HL-60/S4 treated with retinoic acid at 250 ng/mL for 4 days and 3 days (cell line): ENCODE results near the gene MIR17HG.
"Not testable (repeated sequence)": the region's sequence is repeated elsewhere in the genome, so short reads cannot be mapped to it uniquely, and the experiment has no call there.

Experiments
- in situ Hi-C: fragments of 300-500 bp; cut with MboI; formaldehyde crosslinking; loops from 2 replicates; pipeline ENCODE4 v1.7.0; 2022; ENCODE audit warnings: low sequenced_read_pairs

The MIR17HG gene

DNA sequence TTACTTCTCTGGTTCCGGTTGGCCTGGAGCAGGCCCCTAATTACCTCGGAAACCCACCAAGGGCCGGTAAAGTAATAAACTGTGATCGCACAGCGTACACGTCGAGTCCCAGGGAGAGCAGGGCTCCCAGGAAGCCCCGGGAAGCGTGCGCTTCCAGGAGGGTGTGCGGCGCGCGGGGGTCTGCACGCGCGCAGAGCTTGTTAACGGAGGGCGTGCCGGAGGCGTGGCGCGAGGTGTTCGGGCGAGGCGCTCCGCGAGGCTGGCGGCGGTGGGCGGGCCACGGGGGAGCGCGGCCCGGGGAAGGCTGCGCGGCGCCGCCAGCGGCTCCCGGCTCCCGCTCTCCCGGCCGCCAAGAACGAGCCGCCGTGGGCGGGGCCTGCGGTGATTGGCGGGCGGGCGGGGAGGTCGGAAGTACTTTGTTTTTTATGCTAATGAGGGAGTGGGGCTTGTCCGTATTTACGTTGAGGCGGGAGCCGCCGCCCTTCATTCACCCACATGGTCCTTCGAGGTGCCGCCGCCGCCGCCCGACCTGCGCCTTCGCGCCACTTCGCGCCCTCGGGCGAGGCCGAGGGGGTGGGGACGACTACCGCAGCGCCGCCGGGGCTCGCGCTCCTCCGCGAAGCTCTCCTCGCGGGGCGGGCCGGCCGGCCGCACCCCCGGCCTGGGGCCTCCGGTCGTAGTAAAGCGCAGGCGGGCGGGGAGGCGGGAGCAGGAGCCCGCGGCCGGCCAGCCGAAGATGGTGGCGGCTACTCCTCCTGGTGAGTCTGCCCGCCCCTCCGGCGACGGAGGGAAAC is at the start of gene MIR17HG:
MIR17HG (plus strand) TSS at position 486 of the 794 bp plus-strand sequence.
- in situ Hi-C loops: no loop called here

DNA sequence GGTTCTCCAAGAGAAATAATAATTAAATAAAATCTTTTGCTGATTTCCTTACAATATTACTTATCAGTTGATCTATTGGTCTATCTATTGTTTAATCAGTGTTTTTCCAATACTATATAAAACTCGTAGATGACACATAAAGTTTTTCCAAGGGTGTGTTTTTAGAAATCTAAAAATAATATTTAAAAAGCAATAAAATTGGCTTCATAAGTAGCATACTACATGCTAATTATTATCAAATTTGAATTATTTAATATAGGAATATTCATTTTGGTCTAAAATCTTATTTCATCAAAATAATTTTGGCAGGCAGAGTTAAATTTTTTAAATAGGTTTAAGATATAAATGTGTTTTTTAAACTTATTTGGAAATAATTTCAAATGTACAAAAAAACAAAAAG is 49.4 kb upstream of the MIR17HG start:
- in situ Hi-C loops: no loop called here

GRCh38 chr13:91302111-91302510 is 45.4 kb upstream of the MIR17HG start:
- in situ Hi-C loops: no loop called here

DNA sequence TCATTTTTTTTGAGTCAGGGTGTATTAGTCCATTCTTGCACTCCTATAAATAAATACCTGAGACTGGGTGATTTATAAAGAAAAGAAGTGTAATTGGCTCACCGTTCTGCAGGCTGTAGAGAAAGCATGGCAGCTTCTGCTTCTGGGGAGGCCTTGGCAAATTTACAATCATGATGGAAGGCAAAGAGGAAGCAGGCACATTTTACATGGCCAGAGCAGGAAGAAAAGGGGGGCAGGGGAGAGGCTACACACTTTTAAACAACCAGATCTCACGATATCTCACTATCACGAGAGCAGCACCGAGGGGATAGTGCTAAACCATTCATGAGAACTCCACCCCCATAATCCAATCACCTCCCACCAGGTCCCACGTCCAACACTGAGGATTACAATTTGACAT is 44.5 kb upstream of the MIR17HG start:
- in situ Hi-C loops: no loop called here

DNA sequence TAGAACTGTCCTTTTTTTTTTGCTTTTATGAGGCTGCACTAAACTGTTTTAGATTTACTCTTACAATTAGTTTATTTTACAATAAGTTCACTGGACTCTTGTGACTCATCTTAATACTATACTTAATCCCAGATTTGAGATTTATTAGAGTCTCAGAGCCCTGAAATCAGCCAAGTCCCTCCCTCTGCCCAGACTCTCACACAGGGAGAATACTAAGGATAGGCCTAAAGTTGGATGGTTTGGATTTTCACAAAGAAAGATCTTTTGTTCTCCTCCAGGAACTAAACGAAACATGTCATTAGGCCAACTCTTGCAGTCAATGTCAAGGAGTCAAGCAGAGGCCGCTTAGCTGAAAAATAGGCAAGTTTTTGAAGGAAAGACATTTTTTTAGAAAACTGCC is 42.7 kb upstream of the MIR17HG start:
- in situ Hi-C loops: no loop called here

- in situ Hi-C loops: no loop called here
Measured at GRCh38 chr13:91305652-91306051, 41.8 kb upstream of the MIR17HG start.

GRCh38 chr13:91307887-91308286 is 39.6 kb upstream of the MIR17HG start:
- in situ Hi-C loops: no loop called here

GRCh38 chr13:91308299-91308698 is 39.2 kb upstream of the MIR17HG start:
- in situ Hi-C loops: no loop called here

DNA sequence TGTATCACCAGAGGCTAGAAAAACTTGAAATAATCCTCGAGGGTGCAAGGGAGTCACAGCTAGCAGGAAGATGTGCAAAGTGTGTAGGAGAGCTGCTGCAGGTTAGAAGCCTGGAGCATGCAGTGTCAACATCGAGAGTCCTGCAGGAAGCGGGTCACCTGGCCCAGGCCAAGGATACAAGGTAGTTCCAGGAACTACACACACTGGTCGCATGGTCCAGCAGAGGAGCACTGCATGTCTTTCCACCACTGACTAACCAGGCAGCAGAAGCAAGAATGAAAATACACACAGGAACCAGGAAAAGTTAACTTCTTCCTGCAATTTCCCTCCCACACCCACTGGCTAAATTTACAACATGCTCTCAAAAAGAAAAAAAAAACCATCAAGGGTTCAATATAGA is 36.0 kb upstream of the MIR17HG start:
- in situ Hi-C loops: no loop called here

- in situ Hi-C loops: no loop called here
Measured at GRCh38 chr13:91312324-91312723, 35.2 kb upstream of the MIR17HG start.

GRCh38 chr13:91313103-91313502 is 34.4 kb upstream of the MIR17HG start:
- in situ Hi-C loops: no loop called here

DNA sequence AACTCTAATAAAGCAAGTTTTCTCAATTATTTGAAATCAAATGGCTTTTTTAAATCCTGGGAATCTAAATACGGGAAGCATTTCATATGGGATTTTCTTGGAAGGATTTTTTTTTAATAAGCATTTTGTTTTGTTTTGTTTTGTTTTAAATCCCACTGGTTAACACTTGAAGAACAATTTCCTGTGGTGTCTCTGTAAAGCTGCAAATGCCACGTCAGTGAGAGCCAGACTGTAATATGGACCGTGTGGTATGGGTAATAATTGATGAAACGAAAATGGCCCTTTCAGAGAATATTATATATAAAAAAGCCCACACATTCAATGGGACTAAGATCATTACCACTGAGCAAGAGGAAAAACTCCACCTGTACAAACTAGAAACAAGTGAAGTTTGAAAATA is 33.9 kb upstream of the MIR17HG start:
- in situ Hi-C loops: no loop called here

DNA sequence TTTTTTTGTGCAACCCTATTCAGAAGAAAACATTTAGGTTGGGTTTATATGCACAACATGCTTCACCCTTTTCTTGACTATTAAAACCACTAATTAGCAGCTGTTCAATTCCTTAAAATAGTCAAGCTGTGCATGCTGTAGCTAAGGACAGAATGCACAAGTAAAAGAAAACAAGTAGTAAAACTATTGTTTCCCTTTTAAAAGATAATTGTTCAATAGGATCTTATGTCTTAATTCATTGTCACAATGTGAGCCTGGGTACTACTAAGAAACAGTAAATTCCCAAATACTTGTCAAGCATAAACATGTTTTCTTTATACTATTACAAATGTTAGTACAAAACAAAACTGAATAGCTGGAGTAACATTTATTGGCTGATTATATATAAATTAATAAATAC is 32.6 kb upstream of the MIR17HG start:
- in situ Hi-C loops: no loop called here

DNA sequence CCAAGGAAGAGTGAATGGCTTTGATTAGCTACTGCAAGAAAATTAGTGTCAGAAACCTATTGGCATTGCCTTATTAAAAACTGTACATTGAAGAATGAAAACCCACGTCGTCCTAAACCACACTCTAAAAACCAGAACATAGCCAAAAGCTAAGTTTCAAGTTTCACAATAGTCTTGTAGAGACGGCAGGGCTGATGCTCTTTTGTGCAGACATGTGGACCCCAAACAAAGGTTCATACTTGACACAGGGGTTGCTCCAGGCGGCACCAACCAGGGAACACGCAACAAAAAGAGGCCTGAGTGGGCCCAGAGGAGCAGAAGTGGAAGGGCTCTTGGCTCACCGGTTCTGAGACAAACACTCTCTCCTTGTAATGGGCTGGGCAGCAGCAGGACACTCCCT is 28.6 kb upstream of the MIR17HG start:
- in situ Hi-C loops: no loop called here

DNA sequence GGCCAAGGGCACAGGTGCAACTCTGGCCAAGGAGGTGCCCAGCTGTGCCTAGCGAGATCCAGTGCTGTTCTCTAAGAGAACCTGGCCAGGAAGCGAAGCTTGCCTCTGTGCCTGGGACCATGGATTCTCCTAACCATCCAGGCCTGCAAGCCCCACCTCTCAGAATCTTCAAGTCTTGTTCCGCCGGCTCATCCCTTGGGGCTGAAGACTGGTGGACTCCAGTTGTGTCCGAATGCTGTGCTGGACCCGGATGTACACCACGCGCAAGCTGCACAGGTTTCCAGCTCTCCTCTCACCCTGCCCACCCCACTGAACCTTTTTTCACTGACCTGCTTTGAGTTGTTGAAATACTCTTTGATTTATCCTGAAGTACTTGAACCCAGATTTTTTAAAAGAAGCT is 27.5 kb upstream of the MIR17HG start:
- in situ Hi-C loops: no loop called here

DNA sequence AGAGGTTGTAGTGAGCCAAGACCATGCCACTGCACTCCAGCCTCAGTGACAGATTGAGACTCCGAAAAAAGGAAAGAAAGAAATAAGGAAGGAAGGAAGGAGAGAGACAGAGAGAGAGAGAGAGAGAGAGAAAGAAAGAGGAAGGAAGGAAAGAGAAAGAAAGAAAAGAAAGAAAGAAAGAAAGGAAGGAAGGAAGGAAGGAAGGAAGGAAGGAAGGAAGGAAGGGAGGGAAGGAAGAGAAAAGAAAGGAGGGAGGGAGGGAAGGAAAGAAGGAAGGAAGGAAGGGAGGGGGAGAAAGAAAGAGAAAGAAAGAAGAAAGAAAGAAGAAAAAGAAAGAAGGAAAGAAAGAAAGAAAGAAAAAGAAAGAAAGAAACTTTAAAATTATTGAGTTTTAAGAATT is 26.5 kb upstream of the MIR17HG start:
- in situ Hi-C loops: not testable (repeated sequence)

GRCh38 chr13:91323349-91323748 is 24.1 kb upstream of the MIR17HG start:
- in situ Hi-C loops: no loop called here

GRCh38 chr13:91326146-91326545 is 21.3 kb upstream of the MIR17HG start:
- in situ Hi-C loops: no loop called here

- in situ Hi-C loops: no loop called here
Measured at GRCh38 chr13:91328726-91329125, 18.8 kb upstream of the MIR17HG start.

- in situ Hi-C loops: no loop called here
Measured at GRCh38 chr13:91329733-91330132, 17.8 kb upstream of the MIR17HG start.

GRCh38 chr13:91331047-91331915 is 16.2 kb upstream of the MIR17HG start:
- in situ Hi-C loops: no loop called here

GRCh38 chr13:91346062-91346461 is 1.4 kb upstream of the MIR17HG start:
- in situ Hi-C loops: no loop called here
